ENCODE data around the gene OPALIN. TPM values are rescaled to one million over a fixed set of nuclear protein-coding genes. Genes with fewer than 3 reads are reported as not detected.

Gene OPALIN
- total and polyA plus RNA-seq, 5 experiments from 2014 or later: not detected

DNA sequence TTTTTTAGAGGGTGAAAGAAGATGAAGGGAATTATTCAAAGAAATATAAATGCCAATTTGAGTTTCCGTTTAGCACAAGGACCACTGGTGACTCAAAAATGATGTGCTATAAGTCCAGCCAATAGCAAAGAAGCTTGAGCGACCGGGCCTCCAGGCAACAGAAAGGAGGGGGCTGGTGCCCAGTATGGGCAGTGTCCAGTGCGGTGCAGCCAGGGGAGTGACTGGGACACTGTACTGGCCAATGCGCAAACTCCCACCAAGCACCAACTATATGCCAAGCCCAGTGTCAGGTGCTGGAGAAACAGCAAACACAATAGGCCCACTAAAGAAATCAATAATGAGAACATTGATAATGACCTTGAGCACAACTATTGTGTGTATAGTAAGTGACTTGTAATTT, 10.2 kb upstream of the OPALIN start:
- no peak overlapping the region for H3K4me3 Mint-ChIP-seq
- no peak overlapping the region for H3K27ac Mint-ChIP-seq
- H3K9me3 Mint-ChIP-seq: no peaks in the 10 kb centered on the region
- H3K4me1 Mint-ChIP-seq: peaks cover 0 to 5% (median 0%) of the 10 kb centered on the region in 4 donors
- ATAC-seq (no peak), DNase-seq (no peak)
- H3K27me3 Mint-ChIP-seq: peaks cover 0 to 8% (median 0%) of the 10 kb centered on the region in 5 donors
- POLR2A ChIA-PET: no interaction called here
- no peaks in the 10 kb centered on the region for H3K36me3 Mint-ChIP-seq

GRCh38 chr10:96367470-96367869, 8.7 kb upstream of the OPALIN start:
- no peak overlapping the region for H3K4me3 Mint-ChIP-seq
- H3K27ac Mint-ChIP-seq: peak overlapping the region in 1 of 10 donors; percentile 18
- DNase-seq: no peak
- H3K4me1 Mint-ChIP-seq: peaks cover 0 to 5% (median 0%) of the 10 kb centered on the region in 4 donors
- ATAC-seq: no peak
- peaks cover 0 to 2% (median 0%) of the 10 kb centered on the region in 9 donors for H3K9me3 Mint-ChIP-seq
- no peaks in the 10 kb centered on the region for H3K36me3 Mint-ChIP-seq
- POLR2A ChIA-PET: no interaction called here
- H3K27me3 Mint-ChIP-seq: no peaks in the 10 kb centered on the region

DNA sequence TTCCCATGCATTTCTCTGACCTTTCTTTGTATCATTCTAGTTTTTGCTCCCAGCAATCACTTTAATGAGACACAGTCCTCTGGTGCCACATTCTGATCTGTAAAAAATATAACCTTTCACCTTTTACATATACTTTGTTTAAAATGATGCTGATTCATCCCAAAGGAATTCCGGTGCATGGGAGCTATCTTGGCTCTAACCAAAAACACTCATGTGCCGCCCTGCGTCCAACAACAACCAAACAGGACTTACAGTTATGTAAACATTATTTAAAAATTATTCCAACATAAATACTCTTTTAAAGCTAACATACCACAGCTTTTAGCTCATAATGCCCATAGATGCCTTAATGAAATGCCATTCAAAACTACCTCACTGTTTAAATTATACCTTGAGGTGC, 7.7 kb upstream of the OPALIN start:
- no peaks in the 10 kb centered on the region for H3K27me3 Mint-ChIP-seq
- ATAC-seq (no peak), DNase-seq (no peak)
- peaks cover 0 to 5% (median 0%) of the 10 kb centered on the region in 4 donors for H3K4me1 Mint-ChIP-seq
- no peaks in the 10 kb centered on the region for H3K36me3 Mint-ChIP-seq
- peak overlapping the region in 1 of 10 donors; percentile 7 for H3K27ac Mint-ChIP-seq
- H3K9me3 Mint-ChIP-seq: peaks cover 0 to 2% (median 0%) of the 10 kb centered on the region in 9 donors
- no peak overlapping the region for H3K4me3 Mint-ChIP-seq
- POLR2A ChIA-PET: no interaction called here

DNA sequence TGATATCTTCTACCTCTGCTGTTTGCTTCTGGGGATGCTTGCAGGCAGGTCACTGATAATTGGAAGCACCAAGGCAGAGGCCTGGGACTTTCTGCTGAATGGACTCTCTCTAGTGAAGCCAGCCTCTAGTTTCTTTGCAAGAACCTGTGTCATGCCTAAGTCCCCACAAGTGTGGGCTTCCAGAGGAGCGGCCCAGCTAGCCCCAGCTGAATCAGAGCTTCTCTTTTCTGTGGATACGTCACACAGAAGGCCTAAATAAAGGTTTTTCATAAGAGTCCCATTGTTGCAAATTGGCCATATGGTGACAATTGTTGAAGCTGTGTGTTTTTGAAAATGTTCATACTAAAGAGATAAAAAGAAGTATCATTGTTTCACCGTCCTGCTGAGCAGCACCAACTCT, 6.8 kb upstream of the OPALIN start:
- Mint-ChIP-seq H3K36me3 (no peaks in the 10 kb centered on the region), H3K9me3 (peaks cover 0 to 2% (median 0%) of the 10 kb centered on the region in 9 donors), H3K4me1 (peaks cover 0 to 2% (median 0%) of the 10 kb centered on the region in 4 donors), H3K27me3 (no peaks in the 10 kb centered on the region), H3K4me3 (no peak overlapping the region), H3K27ac (no peak overlapping the region)
- DNase-seq (no peak), ATAC-seq (no peak)
- POLR2A ChIA-PET: no interaction called here

- Mint-ChIP-seq H3K9me3 (peaks cover 0 to 4% (median 0%) of the 10 kb centered on the region in 9 donors), H3K27me3 (peaks cover 0 to 18% (median 9%) of the 10 kb centered on the region in 5 donors), H3K4me3 (no peak overlapping the region), H3K27ac (no peak overlapping the region), H3K4me1 (no peaks in the 10 kb centered on the region), H3K36me3 (no peaks in the 10 kb centered on the region)
- POLR2A ChIA-PET: no interaction called here
- DNase-seq (no peak), ATAC-seq (no peak)
Measured at GRCh38 chr10:96360766-96361165, 2.0 kb upstream of the OPALIN start.

DNA sequence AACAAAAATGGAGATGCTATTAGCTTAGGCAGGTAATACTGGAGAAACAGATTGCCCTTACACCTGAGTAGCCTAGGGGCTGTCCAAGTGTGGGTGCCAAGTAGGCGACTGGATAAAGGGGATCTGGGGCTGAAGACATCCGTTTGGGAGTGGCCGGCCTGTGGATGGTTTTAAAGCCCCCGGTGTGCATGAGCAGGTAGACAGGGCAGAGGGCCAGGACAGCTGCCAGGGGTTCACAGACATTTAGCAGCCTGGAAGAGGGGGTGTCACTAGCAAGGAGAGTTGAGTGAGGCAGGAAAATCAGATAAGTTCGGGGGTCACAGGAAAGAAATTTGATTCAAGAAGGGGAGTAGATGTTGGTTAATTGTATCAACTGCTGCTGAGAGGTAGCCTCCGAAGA, 1.5 kb upstream of the OPALIN start:
- Mint-ChIP-seq H3K4me1 (no peaks in the 10 kb centered on the region), H3K4me3 (no peak overlapping the region), H3K36me3 (no peaks in the 10 kb centered on the region), H3K27me3 (peaks cover 0 to 18% (median 9%) of the 10 kb centered on the region in 5 donors), H3K27ac (no peak overlapping the region), H3K9me3 (peaks cover 0 to 4% (median 0%) of the 10 kb centered on the region in 9 donors)
- POLR2A ChIA-PET: no interaction called here
- DNase-seq: no peak
- no peak for ATAC-seq

DNA sequence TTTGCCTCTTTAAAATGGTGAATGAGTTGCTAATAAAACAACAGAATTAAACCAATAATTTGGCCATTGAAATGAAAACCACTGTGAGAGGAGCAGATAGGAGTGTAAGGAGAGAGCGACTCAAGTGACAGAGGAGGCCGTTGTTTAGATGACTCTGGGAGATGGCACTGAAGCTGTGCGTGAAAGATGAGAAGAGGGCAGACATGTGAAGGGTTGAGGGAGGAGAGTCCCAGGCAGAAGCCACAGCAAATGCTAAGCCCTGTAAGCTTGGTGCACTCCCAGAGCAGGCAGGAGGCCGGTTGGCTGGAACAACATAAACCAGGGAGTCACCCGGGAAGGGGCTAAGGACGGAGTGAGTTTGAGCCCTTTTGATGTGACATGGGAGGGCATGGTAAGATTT, 814 bp upstream of the OPALIN start:
- H3K4me3 Mint-ChIP-seq: no peak overlapping the region
- H3K27me3 Mint-ChIP-seq: peaks cover 0 to 18% (median 9%) of the 10 kb centered on the region in 5 donors
- H3K27ac Mint-ChIP-seq: no peak overlapping the region
- no peaks in the 10 kb centered on the region for H3K4me1 Mint-ChIP-seq
- ATAC-seq (no peak), DNase-seq (no peak)
- peaks cover 0 to 4% (median 0%) of the 10 kb centered on the region in 9 donors for H3K9me3 Mint-ChIP-seq
- H3K36me3 Mint-ChIP-seq: no peaks in the 10 kb centered on the region
- POLR2A ChIA-PET: no interaction called here

DNA sequence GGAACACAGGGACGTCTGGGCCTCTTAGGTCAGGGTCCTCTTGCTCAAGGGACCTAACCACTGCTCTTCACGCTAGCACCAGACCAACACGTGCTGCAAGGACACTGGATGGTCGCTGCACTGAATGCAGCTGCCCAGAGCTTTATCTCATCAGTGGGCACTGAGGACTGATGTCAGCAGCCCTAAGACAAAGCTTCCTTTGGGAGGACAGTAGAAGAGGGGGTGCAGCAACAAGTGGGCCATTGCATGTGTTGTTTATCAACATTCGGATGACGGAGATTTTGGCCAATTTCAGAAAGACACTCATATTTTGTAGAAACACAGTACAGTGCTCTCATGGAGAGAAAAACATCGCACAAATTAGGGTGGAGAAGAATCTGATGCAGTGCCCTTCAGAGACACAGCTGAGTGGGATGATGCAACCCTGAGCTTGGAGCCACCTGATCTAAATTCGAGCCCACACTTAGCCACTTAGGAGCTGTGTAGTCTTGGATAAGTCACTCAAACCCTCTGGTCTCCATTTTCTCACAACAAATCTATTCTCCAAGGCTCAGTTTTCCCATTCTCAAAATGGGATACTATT, 1.7 kb downstream of the OPALIN start:
- H3K36me3 Mint-ChIP-seq: no peaks in the 10 kb centered on the region
- peaks cover 0 to 25% (median 9%) of the 10 kb centered on the region in 5 donors for H3K27me3 Mint-ChIP-seq
- DNase-seq (no peak), ATAC-seq (no peak)
- H3K27ac Mint-ChIP-seq: no peak overlapping the region
- POLR2A ChIA-PET: no interaction called here
- H3K4me3 Mint-ChIP-seq: no peak overlapping the region
- H3K9me3 Mint-ChIP-seq: peaks cover 0 to 2% (median 0%) of the 10 kb centered on the region in 9 donors
- no peaks in the 10 kb centered on the region for H3K4me1 Mint-ChIP-seq

- POLR2A ChIA-PET: no interaction called here
- Mint-ChIP-seq H3K36me3 (peaks cover 0 to 4% (median 0%) of the 10 kb centered on the region in 3 donors), H3K4me1 (no peaks in the 10 kb centered on the region), H3K4me3 (no peak overlapping the region), H3K9me3 (no peaks in the 10 kb centered on the region), H3K27ac (no peak overlapping the region), H3K27me3 (peaks cover 0 to 25% (median 4%) of the 10 kb centered on the region in 5 donors)
- no peak for DNase-seq
- ATAC-seq: no peak
Measured at GRCh38 chr10:96352582-96352981, 6.2 kb downstream of the OPALIN start.

- H3K4me3 Mint-ChIP-seq: no peak overlapping the region
- H3K9me3 Mint-ChIP-seq: peaks cover 0 to 4% (median 0%) of the 10 kb centered on the region in 9 donors
- no peak for DNase-seq
- no peaks in the 10 kb centered on the region for H3K4me1 Mint-ChIP-seq
- H3K27ac Mint-ChIP-seq: no peak overlapping the region
- POLR2A ChIA-PET: no interaction called here
- peaks cover 0 to 4% (median 0%) of the 10 kb centered on the region in 3 donors for H3K36me3 Mint-ChIP-seq
- peaks cover 0 to 23% (median 4%) of the 10 kb centered on the region in 5 donors for H3K27me3 Mint-ChIP-seq
- ATAC-seq: no peak
Measured at GRCh38 chr10:96352027-96352426, 6.8 kb downstream of the OPALIN start.

DNA sequence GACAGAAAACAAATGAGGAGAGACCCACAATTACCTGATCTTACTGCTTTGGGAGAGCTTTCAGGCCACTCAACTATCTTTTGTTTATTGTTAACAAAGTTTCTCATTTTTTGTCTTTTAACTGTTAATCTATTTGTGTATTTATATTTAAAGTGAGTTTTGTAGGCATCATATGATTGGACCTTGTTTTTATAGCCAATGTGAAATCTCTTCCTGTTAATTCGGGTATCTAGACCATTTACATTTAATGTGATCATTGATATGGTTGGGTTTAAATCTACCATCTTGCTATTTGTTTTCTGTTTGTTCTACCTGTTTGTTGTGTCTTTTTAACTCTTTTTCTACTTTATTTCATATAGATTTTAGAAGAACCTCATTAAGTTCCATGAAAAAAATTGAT, 12.5 kb downstream of the OPALIN start:
- H3K4me1 Mint-ChIP-seq: peaks cover 0 to 5% (median 0%) of the 10 kb centered on the region in 4 donors

DNA sequence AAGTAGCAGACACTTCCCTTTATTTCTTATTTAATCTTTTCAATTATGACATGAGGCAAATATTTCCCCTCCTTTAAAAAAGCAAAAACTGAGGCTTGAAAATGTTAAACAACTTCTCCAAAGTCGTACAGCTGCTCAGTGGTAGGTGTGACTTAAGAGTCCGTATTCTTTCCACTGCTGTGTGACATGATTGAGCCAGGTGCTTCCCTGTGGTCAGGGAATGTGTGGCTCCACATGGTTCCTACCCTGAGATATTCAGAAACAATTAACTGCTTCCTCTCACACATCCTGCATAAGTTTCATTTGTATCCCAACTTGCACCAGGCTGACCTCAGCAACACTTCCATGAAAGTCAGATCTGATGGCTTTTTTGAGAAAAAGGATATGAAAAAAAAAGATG, 13.6 kb downstream of the OPALIN start:
- no peak for DNase-seq
- Mint-ChIP-seq H3K4me1 (peaks cover 0 to 5% (median 0%) of the 10 kb centered on the region in 4 donors), H3K9me3 (peaks cover 0 to 15% (median 3%) of the 10 kb centered on the region in 9 donors), H3K27ac (no peak overlapping the region), H3K27me3 (peaks cover 0 to 14% (median 1%) of the 10 kb centered on the region in 5 donors), H3K36me3 (peaks cover 0 to 14% (median 6%) of the 10 kb centered on the region in 3 donors), H3K4me3 (no peak overlapping the region)
- no peak for ATAC-seq
- POLR2A ChIA-PET: no interaction called here

More for the DNA sequence above, 12.5 kb downstream of the OPALIN start:
- DNase-seq: no peak
- Mint-ChIP-seq H3K36me3 (peaks cover 0 to 14% (median 6%) of the 10 kb centered on the region in 3 donors), H3K4me3 (no peak overlapping the region), H3K9me3 (peaks cover 0 to 15% (median 3%) of the 10 kb centered on the region in 9 donors), H3K27ac (no peak overlapping the region), H3K27me3 (peaks cover 0 to 14% (median 1%) of the 10 kb centered on the region in 5 donors)
- ATAC-seq: no peak
- POLR2A ChIA-PET: no interaction called here

DNA sequence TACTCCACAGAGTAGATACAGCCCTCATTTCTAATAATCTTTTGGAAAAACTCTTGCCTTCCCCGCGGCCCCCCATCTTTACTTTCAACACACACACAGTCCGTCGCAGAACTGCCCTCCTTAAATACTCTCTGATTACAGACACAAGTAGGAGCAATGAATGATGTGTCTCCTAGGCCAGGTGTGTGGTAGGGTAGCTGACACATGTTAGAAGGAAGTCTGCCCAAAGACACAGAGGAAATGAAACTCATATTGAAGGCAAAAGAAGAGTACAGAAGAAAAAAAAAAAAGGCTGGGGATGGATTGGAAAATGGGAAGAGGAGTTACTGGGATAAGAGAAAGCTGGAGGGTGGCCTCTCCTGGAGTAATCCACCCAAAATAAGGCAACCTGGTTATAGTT, 14.6 kb downstream of the OPALIN start:
- Mint-ChIP-seq H3K27me3 (peaks cover 0 to 10% (median 0%) of the 10 kb centered on the region in 5 donors), H3K4me1 (peaks cover 0 to 5% (median 0%) of the 10 kb centered on the region in 4 donors), H3K36me3 (peaks cover 0 to 10% (median 6%) of the 10 kb centered on the region in 3 donors), H3K9me3 (peaks cover 0 to 15% (median 3%) of the 10 kb centered on the region in 9 donors), H3K4me3 (no peak overlapping the region), H3K27ac (no peak overlapping the region)
- POLR2A ChIA-PET: no interaction called here
- DNase-seq (no peak), ATAC-seq (no peak)

DNA sequence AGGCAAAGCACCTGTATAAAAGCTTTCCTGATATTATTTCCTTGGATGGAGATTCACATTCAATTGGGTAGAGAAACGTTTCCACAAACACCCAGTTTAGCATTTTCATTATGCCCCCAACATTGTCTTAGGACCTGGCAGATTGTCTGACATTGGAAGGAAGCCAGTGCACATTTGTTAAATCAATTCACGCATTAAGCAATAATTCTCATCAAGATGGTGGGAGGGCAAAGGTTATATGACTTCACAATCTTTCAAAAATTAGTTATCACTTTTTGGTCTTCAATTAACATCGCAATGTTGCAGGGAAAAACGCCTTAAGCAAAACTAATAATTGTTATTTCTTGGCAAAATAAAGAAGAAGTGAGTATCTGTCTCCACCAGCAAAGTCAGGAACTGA, 16.4 kb downstream of the OPALIN start:
- POLR2A ChIA-PET: no interaction called here
- no peak for DNase-seq
- Mint-ChIP-seq H3K36me3 (peaks cover 0 to 9% (median 6%) of the 10 kb centered on the region in 3 donors), H3K27ac (no peak overlapping the region), H3K4me3 (no peak overlapping the region), H3K4me1 (peaks cover 0 to 5% (median 0%) of the 10 kb centered on the region in 4 donors), H3K9me3 (peaks cover 0 to 15% (median 3%) of the 10 kb centered on the region in 9 donors), H3K27me3 (peaks cover 0 to 9% (median 0%) of the 10 kb centered on the region in 5 donors)
- ATAC-seq: no peak
